HFF-Myc (cell line): ENCODE data around the gene HYAL2.

Source experiments
- DNase-seq: peaks from one replicate; pipeline ENCODE4 v3.0.0-alpha.2; 2011; ENCODE audit warnings: low read depth; ENCODE audit errors: extremely low read depth
- H3K4me3 ChIP-seq: replicated peaks from 2 replicates; pipeline ENCODE4 v1.5.1; 2011; ENCODE audit warnings: low read depth, mild to moderate bottlenecking, control low read depth, low read length
- CTCF ChIP-seq: IDR thresholded peaks from 2 replicates; pipeline ENCODE4 v1.5.1; 2012; ENCODE audit warnings: mild to moderate bottlenecking, low read depth, low read length, control low read depth; ENCODE audit errors: missing control alignments

The HYAL2 gene

DNA sequence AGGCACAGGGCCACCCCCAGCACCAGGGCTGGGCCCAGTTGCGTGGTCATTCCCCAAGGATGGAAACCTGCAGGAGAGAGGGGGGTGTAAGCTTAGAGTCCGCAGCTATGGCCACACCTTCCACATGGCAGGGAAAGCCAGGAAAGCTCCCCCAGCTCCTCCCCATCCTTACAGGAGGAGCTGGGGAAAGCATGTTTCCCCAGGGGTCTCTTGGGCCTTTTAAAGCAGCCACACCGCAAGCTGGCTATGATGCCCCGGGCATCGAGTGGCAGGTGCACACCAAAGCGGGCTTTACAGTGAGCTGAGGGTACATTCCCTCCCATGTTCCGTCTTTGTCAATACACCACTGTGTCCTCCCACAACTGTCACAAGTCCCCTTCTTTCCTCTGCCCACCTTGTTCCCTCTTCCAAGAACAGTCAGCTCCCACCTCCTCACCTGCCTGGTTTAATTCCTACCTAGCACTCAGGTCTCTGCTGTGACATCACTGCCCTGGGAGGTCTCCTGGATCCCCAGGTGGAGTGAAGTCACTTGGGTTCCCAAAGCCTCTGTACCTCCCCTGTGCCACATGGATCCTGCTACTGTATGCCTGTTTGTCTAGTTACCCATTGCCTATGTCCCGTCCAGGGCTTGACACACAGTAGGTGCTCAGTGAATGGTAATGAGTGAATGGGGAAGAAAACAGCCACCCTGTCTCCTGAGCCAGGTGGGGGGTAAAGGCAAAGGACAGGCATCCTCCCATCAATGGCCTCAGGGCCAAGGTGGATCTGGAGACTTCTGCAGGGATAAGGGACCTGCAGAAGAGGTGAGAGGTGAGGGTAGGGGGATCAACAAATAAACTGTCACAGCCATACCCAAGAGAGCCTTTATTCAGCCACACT lies 26.8 kb downstream of the HYAL2 start:
- DNase-seq, result no peak
- no peak for TF ChIP-seq CTCF
- H3K4me3 ChIP-seq, result no peak overlapping the region

- TF ChIP-seq CTCF, result no peak
- DNase-seq, result no peak
- no peak overlapping the region for H3K4me3 ChIP-seq
Measured at GRCh38 chr3:50294492-50295403, 27.8 kb downstream of the HYAL2 start.

- no peak overlapping the region for H3K4me3 ChIP-seq
- TF ChIP-seq CTCF, result no peak
- no peak for DNase-seq
Measured at GRCh38 chr3:50294089-50294488, 28.5 kb downstream of the HYAL2 start.

- DNase-seq, result no peak
- TF ChIP-seq CTCF, result no peak
- peak overlapping the region; percentile 100 for H3K4me3 ChIP-seq
Measured at GRCh38 chr3:50293079-50293801, 29.3 kb downstream of the HYAL2 start.

DNA sequence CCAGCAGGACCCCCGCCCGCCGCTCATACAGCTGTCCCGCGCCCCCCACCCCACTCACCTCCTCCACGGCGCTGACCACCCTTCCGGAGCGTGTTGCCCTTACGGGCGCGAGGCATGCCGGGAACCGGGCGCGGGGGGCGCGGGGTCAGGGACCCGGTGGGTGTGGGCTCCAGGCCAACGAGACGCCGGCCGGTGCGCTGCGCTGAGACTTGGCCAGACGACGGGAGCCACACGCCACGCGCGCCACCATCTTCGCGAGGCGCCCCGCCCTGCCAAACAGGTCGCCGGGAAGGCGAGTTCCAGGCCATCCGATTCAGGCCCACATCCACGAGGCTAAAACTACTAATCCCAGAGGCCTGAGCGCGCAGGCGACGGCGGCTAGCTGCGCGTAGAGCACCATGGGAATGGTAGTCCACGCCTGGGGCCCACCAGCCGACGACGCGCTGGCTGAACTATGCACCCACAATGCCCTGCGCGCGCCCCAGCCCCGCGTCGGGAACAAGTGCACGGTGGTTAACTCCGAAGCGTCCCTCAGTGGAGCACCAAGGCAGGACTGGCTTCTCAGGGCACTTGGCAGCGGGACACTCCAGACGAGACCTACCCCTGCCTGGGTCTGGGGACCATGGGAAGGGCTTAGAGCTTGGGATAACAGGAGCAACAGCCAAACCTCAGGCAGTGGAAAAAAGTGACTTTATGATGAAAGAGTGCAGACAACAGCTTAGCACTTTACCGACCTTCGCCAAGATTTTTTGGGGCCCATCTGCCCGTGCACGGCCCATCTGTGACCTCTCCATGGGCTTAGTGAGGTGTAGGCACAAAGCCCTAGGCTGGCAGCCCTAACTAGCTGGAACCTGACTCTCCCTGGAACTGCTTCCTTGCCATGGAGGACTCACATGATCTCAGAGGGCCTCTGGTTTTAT lies 30.1 kb downstream of the HYAL2 start, which contains the start of gene IFRD2:
Gene IFRD2 (minus strand): TSS at position 271 of the 920 bp plus-strand sequence. CDS start 155 bp downstream, at position 116.
- no peak for TF ChIP-seq CTCF

More for the DNA sequence above, 30.1 kb downstream of the HYAL2 start, which contains the start of gene IFRD2:
- peak; percentile 95 for DNase-seq
- peak within 1 kb of the TSS; percentile 100 for H3K4me3 ChIP-seq
